Stimulated activated CD4-positive, alpha-beta T cell treated with anti-CD3 and anti-CD28 coated beads, Interleukin-4, amount 100 ng/mL, for 24 hours (primary cell): ENCODE results near the gene PDPN.
"Not testable (repeated sequence)": the region's sequence is repeated elsewhere in the genome, so short reads cannot be mapped to it uniquely, and the experiment has no call there.

ENCODE experiments used
- DNase-seq: peaks from one replicate; pipeline ENCODE4 v3.0.0-alpha.2; 2020

The PDPN gene, protein sequence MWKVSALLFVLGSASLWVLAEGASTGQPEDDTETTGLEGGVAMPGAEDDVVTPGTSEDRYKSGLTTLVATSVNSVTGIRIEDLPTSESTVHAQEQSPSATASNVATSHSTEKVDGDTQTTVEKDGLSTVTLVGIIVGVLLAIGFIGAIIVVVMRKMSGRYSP

DNA sequence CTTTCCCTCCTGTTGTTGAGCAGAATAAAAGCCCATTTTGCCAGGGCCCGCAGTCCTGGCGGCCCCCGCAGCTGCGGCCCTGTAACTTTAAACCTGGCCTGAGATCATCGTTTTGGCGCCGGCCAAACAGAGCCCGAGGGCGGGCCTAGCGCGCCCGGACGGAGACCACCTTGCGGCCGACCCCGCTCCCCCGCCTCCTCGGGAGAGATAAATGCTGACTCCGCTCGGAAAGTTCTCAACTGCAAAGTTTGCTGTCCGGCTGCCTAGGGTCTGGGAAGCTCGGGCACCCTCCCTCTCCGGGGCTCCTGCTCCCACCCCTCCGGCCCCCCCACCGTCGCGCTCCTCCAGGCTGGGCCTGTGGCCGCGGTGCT is at the start of gene PDPN:
TSS of gene PDPN (plus strand) at position 238 of the 371 bp plus-strand sequence. CDS start 202 bp downstream, outside the sequence.
- no peak for DNase-seq

DNA sequence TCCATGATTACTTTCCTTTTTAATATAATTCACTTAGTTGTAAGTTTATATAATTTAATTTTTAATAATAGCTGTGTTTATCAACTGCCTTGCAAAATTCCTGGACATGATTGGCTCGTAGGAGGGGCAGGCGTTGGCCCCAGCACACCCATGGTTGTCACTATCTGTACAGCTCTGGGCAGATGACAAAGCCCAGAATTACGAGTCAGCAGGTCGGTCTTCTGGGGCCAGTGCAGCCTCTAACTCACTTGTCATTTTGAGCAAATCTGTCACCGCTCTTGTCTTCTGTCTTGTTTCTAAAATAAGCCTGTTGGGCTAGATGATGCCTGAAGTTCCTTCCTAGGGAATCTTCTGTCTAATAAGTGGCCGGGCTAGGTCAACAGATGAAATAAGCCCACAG is 48.4 kb upstream of the PDPN start:
- DNase-seq, result no peak

DNA sequence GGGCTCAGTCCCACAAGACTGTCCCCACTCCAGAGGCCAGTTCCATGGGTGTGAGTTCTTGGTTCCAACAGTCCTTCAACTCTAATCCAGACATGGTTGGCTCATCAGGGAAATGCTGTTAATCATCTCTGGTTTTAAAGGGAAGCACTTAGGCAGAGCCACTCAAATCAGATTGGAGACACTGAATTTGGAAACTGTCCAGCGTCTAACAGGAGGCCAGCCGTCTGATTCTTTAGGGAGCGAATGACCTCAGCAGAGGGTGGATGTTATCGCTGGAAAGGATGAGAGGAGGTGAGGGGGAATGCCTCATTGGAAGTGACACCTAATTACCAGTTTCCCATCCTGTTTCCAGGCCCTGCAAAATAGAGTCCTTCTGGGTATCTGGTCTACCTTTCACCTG is 47.1 kb upstream of the PDPN start:
- DNase-seq, result no peak

DNA sequence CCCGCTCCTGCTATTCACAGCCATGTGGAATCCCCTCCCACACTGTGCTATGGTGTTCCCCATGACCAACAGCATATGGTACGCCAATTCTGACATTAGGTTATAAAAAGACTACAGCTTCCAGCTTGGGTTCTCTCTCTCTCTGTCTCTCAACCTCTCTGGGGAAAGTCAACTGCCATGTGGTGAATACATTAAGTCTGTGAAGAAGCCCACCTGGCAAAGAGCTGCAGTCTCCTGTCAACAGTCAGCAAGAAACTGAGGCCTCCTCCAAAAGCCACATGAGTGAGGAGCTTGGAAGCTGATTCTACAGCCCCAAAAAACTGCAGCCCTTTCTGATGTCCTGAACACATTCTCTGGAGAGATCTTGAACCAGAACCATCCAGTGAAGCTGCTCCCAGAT is 44.8 kb upstream of the PDPN start:
- no peak for DNase-seq

DNA sequence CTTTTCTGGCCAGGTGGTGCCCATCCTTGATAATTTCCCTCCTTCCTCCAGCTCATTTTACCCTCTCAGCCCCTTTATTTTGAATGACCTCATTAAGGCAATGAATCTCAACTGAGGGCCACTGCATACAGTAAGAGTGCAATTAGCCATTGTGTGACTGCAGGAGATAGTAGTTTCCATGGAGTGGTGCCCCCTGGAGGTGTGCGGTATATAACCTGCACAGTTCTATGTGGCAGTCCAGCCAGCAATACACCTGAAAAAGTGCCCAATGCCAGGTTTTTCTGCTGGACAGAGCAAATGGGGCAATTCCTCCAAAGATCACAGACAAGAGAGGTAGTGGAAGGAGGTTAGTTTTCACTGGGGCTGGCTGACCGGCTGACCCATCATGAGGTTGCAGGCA is 43.9 kb upstream of the PDPN start:
- no peak for DNase-seq

DNA sequence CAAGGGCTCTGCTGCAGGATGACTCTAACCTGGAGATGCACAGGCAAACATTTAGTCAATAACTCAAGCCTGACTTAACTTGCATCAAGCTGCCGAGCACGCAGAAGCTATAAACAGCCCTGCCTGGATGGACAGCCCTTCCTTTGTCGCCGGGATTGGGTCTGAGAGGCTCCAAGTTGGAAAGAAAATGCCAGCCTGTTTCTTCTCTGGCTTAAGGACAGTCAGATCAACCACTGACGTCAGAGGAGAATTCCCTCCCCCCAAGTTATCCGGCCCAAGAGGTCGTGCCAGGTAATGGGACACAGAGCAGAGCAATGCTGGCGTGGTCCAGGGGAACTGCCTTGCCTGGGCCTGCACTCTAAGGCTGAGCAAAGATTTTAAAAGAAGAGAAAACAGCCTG is 42.8 kb upstream of the PDPN start:
- no peak for DNase-seq

DNA sequence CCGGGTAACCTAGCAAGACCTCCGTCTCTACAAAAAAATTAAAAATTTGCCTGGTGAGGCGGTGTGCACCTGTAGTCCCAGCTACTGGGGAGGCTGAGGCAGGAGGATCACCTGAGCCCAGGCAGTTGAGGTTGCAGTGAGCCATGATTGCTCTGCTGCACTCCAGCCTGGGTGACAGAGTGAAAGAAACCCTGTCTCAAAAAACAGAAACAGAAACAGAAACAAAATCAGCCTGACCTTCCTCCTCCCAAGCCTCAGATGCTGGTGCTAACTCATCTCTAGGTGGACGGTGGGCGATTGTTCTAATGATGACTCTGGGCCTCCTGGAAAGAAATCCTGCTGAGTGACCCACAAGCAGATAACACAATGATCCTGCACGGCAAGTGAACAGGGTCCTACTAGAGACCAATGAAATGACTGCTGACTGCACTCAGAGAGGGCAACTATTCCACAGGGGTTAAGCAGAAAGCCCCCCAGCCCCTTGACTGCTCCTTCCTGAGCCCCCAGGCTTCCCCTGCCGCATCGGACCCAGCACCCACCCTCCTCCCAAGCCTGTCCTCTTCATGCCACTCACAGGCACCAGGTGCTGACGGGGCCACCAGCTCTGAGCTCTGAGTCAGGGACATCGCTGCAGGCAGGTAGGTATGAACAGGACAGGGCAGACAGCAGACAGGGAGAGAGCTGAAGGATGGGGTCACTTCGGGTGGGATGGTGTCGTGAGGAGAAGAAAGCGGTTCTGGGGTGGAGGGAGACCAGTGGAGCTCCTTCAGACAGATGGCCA is 42.0 kb upstream of the PDPN start:
- no peak for DNase-seq

DNA sequence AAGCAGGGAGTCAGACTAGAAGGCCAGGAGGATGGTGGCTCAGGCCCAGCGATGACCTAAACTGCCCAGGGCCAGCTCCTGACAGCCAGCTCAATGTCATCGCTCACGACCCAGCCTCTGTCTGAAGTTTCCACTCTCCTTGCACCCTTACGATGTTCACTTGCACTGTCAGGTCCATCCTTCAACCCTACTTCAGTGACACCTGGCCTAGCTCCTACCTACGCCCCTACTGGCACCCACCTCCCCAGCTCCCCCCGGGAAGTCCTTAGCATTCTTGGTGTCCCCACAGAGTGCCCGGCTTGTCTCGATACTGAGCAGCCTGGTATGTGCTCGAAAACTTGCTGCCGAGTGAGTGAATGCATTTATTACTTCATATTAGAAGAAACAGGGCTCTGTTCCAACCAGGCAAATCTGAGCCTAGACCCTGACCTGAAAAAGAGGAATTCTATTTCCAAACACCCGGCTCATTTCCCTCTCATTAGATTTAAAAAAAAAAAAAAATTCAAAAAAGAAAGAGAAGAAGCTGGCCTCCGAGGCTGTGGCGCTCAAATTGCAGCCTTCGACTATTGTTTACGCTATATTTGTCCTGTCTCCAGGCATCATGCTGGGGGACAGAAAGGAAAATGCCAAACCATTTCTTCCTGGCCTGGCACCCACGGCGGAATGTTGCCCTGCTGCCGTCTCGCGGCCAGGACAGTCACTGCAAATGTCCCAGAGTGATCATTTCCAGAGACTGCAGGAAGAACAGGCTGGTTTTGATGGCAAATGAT is 40.0 kb upstream of the PDPN start:
- no peak for DNase-seq

DNA sequence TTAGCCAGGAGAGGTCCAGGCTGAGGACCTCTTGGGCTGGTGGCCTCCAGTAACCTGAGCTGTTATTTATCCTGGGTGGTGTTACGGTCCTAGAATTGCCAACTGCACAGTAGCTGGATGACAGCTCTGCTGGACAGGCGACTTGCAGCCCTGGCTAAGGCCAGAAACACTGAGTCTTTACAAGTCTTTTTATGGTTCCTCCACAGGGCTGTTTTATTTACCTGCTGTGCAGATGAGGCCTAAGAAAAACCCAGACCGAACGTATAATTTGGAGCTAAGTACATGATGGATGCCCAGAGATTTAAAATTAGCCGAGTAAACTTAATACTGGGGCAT is 39.4 kb upstream of the PDPN start:
- DNase-seq, result no peak

DNA sequence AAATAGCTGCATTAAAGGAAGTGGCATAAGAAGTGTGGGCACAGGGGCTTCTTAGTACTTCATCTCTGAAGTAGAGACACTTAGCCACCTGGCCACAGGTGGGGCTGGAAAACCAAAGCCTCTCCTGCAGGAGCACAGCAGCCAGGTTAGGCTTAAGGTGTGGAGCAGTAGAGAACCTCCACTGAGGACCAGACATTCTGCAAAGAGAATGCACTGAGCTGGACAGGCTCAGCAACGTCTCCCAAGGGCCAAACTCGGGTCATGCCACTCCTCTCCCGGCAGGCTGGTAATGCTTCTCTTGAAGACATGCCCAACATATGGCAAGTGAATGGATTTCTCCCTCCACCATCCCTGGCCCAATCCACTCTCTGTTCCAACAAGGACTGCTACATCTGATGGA is 36.8 kb upstream of the PDPN start:
- no peak for DNase-seq

DNA sequence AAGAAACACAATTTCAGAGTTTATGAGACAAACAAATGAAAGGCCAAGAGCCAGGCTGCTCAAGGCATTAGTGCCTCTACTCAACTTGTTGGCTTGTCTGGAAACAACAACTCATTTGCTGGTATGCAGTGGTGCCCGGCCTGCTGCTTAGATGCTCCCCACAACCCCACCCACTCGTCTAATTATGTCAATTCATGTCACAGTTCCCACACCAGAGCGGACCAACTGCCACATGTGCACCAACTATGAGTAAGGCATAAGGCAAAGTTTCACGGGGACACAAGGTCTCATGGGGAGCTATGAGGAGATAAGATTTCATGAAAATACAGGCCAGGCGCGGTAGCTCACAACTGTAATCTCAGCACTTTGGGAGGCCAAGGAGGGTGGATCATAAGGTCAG is 35.4 kb upstream of the PDPN start:
- no peak for DNase-seq

DNA sequence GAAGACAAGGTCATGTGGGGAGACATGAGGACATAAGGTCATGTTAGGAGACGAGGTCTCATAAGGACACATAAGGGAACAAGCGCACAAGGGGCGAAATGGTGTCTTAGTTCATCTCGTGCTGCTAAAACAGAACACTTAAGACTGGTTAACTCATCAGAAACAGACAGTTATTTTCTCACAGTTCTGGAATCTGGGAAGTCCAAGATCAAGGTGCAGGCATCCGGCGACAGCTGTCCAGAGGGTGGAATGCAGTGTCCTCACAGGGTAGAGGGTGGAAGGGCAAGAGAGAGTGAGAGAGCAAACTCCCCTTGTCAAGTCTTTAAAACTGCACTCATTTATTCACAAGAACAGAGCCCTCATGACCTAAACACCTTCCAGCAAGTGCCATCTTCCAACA is 34.6 kb upstream of the PDPN start:
- no peak for DNase-seq

DNA sequence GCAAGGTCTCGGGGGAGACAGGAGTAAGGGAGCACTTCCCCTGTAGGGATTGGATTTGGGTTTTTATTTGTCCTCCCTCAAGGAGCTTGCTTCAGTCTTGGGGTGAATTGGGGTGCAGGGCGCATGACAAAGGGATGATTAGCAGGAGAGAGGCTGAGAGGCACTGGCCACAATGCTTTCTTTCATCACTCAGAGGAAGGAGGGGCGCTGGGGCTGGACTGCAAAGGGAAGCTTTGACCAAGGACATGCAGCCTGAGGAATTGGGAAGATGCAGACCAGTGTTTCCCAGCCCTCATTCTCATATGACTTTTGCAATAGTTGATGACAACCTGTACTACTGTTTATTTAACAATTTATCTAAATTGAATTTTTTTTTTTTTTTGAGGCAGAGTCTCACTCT is 34.1 kb upstream of the PDPN start:
- no peak for DNase-seq

DNA sequence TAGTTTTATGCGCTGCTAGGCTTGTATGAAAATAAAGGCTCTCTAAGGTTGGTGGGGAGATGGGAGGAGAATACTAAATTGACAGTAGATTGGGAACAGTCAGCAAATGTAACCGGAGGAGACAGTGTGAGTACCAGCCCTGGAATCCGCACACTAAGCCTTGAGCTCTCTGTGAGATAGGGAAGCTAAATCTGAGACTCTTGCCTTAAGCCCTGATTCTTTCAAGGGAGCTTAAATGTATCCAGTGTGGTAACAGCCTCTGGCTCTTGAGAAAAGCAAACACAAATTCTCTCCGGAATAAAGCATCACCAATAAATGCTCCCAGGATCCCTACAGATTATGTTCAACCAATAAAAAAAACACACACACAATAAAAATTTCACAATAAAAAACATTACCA is 33.0 kb upstream of the PDPN start:
- DNase-seq, result no peak

DNA sequence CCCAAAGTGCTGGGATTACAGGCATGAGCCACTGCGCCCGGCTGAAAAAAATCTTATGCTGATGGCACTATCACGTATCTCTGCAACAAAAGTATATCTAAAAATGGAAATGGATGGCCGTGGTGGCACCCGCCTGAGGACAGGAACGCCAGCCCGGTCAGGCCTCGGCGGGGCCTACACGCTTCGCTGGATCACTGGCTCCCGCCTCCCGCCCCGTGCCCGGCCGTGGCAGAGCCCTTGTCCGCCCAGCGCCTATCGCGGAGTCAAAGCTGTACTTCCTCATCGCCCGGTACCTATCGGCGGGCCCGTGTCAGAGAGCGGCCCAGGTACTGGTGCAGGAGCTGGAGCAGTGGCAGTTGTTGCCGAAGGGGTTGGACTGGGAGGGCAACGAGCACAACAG is 28.8 kb upstream of the PDPN start:
- DNase-seq, result no peak

DNA sequence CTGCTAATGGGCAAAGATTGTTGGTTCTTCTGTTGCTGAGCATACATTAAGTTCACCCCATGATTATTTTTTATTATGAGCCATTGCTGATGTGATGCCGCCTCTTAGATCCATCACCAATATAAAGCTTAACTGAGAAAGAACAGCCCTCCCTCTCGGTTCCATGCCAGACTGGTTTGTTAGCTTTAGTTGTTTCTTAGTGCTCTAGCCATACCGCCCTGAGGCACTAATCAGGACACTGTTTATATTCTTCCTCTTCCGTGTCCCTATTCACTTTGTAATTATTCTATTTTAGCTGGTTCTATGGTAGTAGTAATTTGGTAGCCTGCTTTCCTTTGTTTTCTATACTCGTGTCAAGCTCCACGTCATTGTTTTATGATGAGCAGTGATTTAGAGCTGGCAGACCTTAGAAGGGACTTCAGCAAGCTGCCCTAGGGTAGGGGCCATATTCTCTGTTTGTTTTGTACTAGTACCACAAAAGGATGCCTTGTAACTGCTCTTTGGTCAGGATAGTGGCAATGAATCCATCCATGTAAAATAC is 27.3 kb upstream of the PDPN start:
- DNase-seq, result no peak

DNA sequence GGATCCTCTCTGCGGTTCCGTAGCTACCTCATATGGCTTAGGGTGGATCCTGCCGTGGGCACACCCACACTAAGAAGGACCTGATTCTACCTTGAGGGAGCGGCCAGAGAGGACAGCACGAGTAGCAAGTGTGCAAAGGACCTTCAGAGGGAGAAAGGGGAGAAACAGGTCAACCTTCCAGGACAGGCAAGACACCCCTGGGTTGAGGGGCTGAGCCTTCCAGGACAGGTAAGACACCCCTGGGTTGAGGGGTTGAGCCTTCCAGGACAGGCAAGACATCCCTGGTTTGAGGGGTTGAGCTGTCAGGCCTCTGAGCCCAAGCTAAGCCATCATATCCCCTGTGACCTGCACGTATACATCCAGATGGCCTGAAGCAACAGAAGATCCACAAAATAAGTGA is 23.1 kb upstream of the PDPN start:
- no peak for DNase-seq

DNA sequence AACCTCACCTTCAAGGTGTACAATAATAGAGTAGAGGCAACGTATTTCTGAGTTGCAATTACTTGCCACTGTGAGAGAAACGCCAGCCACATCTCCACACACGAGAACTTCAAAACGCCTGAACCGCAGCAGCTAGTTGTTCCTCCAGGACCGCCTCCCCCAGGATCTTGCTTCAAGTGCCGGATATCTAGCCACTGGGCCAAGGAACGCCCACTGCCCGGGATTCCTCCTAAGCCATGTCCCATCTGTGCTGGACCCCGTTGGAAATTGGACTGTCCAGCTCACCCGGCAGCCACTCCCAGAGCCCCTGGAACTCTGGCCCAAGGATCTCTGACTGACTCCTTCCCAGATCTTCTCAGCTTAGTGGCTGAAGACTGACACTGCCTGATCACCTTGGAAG is 20.7 kb upstream of the PDPN start:
- DNase-seq, result not testable (repeated sequence)

DNA sequence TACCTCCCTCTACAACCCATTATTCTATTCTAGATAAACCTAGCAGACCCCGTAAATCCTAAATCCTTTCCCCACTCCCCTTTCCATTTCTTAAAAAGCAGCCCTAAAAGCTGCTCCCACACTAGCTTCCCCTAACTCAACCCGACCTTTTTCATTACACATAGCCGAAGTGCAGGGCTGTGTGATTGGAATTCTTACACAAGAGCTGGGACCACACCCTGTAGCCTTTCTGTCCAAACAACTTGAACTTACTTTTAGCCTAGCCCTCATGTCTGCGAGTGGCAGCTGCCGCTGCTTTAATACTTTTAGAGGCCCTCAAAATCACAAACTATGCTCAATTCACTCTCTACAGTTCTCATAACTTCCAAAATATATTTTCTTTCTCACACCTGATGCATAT is 19.6 kb upstream of the PDPN start:
- no peak for DNase-seq

DNA sequence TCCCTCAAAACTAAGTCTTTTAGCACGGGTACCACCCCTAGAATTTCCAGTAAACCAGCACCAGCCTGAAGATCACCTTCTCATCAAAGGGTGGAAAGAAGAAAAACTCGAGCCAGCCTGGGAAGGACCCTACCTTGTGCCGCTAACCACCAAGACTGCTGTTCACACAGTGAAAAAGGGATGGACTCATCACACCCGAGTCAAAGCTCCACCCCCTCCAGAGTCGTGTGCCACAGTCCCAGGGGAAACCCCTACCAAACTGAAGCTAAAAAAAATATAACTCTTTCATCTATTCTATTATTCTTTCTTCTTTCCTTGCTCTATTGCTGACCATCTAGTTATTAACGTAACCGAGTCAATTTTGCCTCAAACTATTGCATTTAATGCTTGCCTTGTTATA is 13.2 kb upstream of the PDPN start:
- not testable (repeated sequence) for DNase-seq

DNA sequence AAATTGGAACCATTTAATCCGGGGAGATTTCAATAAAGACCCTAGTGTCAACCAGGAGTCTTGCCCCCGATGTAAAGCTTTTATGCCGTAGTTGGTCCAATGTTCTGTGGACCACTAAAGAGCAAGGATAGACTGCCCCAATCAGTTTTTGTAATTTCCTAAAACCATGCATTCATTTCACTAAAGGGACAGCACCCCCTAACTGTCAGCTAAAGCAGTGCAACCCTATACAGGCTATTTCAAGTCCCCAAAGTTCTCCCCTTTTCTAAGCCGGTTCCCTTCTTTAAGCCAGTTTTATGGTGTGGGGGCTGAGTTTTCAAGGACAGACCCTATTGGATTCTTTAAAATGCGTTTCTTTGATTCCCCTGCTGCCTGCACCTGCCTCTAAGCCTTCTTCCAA is 12.7 kb upstream of the PDPN start:
- no peak for DNase-seq

DNA sequence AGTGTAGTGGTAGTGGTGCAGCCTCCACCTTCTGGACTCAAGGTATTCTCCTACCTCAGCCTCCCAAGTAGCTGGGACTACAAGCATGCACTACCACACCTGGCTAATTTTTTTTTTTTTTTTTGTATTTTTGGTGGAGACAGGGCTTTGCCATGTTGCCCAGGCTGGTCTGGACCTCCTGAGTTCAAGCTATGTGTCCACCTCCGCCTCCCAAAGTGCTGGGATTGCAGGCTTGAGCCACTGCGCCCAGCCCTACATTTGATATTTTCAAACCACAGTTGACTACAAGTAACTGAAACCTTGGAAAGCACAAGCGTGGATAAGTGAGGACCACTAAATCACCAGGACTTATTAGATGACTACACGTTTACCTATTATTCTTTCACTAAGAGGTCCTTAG is 10.0 kb upstream of the PDPN start:
- no peak for DNase-seq

DNA sequence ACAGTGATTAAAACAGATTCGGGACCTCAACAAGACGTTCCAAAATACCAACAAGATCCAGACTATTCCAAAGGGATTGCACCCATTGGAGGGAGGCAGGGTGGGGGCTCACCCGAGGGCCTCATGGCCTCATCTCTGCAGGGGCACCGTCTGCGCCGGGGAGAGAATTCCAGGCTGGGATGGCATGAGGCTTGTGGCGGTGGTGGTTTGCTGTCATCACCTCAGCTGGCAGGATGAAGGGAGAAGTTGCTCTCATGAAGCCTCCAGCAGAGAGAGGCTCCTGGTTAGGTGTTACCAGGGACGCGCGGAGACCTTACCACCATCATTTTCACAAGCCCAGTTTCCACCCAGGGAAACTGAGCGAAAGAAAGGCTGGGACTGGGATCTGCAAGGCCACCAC is 6.7 kb upstream of the PDPN start:
- no peak for DNase-seq

DNA sequence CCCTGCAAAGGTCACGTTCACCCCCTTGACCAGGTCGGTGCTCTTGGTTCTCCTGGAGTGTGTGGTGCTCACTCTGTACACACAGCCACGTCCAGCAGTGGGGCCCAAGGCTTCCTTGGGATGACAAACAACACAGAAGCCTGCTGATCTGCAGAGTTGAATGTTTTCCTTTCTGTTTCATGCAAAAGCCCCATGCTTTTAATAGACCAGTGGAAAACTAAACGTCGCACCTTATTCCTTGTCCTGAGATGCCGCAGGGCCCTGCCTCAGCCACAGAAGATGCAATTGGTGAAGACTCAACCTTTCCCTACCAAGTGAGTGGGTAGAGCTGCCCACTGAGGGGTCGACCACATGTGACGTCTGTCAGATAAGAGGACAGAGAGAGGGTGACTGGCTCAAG is 5.8 kb upstream of the PDPN start:
- DNase-seq, result no peak
